Measurements from ENCODE around the gene TANGO2. TPM values are rescaled to one million over a fixed set of nuclear protein-coding genes. Genes with fewer than 3 reads are reported as not detected.

Gene TANGO2
- total RNA-seq: 18.8 and 25.3 TPM in 2 replicates

DNA sequence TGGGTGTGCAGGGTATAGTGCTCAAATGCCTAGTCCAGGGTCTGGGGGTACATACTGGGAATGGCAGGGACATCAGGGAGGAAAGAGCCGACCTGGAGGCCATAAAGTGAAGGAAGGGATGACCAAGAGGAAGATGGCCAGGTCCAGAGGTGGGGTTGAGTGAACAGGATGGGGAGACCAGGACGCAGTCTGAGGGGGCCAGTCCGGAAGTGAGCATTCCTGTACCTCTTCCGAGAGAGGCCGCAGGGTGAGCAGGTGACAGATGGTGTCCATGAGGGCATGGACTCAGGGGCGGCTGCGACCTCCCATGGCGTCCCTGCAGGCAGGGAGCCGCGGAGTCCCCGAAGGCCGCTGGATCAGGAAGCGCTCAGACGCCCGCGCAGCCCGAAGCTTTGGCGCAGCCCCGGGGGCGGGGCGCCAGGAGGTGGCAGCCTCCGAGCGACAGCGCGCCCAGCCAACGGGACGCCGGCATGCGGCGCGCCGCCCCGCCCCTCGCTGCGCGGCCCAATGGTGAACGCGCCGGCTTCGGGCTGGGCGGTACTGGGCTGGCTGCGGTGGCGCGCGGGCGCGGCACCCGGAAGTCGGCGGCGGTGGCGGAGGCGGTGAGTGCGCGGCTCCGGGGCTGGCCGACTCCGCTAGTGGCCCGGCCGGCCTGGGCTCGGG, at the start of gene TANGO2:
TSS of gene TANGO2 (plus strand) at position 578 of the 663 bp plus-strand sequence. CDS start 15,689 bp downstream, outside the sequence.

DNA sequence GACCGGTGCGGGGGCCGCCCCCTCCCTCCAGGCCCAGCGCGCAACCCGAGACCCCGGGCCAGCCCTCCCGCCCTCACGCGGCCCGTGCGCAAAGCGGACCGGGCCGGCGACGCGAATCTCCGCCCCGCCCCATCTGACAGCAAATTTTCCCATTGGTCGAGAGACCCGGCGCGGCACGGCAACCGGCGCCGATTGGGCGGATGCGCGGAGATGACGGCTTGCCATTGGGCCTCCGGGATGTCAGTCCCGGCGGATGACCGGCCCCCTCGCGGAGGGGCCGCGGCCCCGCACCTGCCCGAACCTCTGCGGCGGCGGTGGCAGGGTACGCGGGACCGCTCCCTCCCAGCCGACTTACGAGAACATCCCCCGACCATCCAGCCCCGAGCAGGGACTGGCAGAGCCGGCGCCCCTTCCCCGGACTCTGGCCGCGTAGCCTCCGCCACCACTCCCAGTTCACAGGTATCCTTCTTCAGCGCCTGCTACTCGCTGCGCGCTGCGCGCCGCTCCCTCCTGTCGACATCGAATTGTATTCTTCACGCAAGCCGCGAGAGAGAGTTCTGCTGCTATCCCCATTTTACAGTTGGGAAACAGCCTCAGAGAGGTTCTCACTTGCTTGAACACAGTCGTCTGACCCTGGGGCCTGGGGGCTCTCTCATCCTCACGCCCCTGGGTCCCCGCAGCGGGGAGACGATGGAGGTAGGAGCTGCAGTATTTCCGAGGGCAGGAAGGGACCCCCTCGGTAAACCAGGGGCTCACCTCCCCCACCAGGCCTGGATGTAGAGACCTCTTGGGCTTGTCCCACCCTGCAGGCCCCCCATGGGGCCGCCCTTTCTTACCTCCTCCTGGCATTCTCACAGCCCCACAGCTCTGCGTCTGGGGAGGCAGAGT, 3.9 kb upstream of the TANGO2 start, which contains the start of gene ARVCF:
TSS of gene ARVCF (minus strand) at position 90 of the 888 bp plus-strand sequence. CDS start 26,029 bp downstream, outside the sequence.

GRCh38 chr22:20079745-20080444, 59.0 kb downstream of the TANGO2 start, which contains the start of gene DGCR8:
TSS of gene DGCR8 (plus strand) at chr22:20080241. CDS start at chr22:20085964, 5,723 bp downstream.

GRCh38 chr22:20115691-20116375, 94.9 kb downstream of the TANGO2 start, which contains the start of gene RANBP1:
TSS of gene RANBP1 (plus strand) at chr22:20116104. CDS start at chr22:20116185, 81 bp downstream.

Other genes with a start within 250 kb of the TANGO2 start
- gene GNB1L, start 166.2 kb upstream of the TANGO2 start, total RNA-seq: 11.6 and 12.8 TPM in 2 replicates
- gene RTL10, start 166.2 kb upstream of the TANGO2 start, total RNA-seq: 9.4 and 10.3 TPM in 2 replicates
- gene COMT, start 79.3 kb upstream of the TANGO2 start, total RNA-seq: 290 and 340 TPM in 2 replicates
- gene TXNRD2, start 79.3 kb upstream of the TANGO2 start, total RNA-seq: 27.6 and 28.6 TPM in 2 replicates
- gene ARVCF, start 4.3 kb upstream of the TANGO2 start, total RNA-seq: 8.4 and 9.4 TPM in 2 replicates
- gene DGCR8, start 59.1 kb downstream of the TANGO2 start, total RNA-seq: 13.4 and 14.1 TPM in 2 replicates
- 679 and 792 TPM in 2 replicates for gene RANBP1, start 95.0 kb downstream of the TANGO2 start, total RNA-seq
- 27.1 and 35.5 TPM in 2 replicates for gene TRMT2A, start 96.1 kb downstream of the TANGO2 start, total RNA-seq
- gene ZDHHC8, start 110.7 kb downstream of the TANGO2 start, total RNA-seq: 20.8 and 24.5 TPM in 2 replicates
- gene CCDC188, start 129.9 kb downstream of the TANGO2 start, total RNA-seq: 0.15 TPM in 1 of 2 replicates, not detected in the other
- 3.2 and 3.4 TPM in 2 replicates for gene RTN4R, start 247.2 kb downstream of the TANGO2 start, total RNA-seq